Measurements from ENCODE around the gene SMC3.

SMC3 gene

DNA sequence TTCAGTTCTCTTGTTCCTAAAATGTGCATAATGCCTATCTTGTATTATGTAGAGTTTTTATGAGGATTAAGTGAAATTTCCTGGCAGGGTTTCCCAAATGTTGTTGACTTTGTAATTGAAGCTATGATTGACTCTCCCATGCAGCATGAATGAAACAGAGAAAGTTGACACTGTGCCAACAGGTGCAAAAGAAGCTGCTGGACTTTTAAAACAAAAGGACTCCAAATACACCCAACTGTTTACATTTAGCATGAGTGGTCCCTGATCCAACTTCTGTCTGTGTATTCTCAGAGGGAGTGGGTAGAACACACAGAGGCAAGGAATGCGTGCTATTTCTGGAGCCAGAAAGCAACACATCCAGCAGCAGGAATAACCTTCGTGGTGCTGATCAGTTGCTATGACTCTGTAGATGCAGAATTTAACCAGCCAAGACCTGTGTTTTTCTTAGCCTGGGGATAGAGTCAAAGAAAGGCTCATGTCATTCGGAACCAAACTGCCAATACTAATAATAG lies 62.2 kb downstream of the SMC3 start:
- TF ChIP-seq, protein P1, sequence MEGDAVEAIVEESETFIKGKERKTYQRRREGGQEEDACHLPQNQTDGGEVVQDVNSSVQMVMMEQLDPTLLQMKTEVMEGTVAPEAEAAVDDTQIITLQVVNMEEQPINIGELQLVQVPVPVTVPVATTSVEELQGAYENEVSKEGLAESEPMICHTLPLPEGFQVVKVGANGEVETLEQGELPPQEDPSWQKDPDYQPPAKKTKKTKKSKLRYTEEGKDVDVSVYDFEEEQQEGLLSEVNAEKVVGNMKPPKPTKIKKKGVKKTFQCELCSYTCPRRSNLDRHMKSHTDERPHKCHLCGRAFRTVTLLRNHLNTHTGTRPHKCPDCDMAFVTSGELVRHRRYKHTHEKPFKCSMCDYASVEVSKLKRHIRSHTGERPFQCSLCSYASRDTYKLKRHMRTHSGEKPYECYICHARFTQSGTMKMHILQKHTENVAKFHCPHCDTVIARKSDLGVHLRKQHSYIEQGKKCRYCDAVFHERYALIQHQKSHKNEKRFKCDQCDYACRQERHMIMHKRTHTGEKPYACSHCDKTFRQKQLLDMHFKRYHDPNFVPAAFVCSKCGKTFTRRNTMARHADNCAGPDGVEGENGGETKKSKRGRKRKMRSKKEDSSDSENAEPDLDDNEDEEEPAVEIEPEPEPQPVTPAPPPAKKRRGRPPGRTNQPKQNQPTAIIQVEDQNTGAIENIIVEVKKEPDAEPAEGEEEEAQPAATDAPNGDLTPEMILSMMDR (conservative IDR thresholded peaks at IDR 0.05), result no peak
- H3K27ac ChIP-seq, result no peak overlapping the region; the same call in 1 of the 2 replicates

DNA sequence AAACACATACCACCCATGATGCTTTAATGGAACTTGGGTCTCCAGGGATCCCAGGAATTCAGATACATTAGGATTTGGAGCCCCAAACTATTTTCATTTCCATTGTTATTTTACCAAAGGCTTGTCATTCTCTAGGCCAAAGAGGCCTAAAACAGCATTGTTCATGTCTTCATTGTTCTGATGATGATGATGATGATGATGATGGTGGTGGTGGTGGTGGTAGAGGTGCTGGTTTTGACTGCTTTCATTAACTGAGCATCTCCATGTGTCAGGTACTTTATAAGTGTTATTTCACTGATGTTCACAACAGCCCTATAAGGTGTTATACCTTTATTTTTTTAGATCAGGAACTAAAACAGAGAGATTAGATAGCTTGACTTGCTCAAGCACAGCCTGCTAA lies 64.4 kb downstream of the SMC3 start:
- TF ChIP-seq, protein P1 (conservative IDR thresholded peaks at IDR 0.05), result no peak
- no peak overlapping the region for H3K27ac ChIP-seq

DNA sequence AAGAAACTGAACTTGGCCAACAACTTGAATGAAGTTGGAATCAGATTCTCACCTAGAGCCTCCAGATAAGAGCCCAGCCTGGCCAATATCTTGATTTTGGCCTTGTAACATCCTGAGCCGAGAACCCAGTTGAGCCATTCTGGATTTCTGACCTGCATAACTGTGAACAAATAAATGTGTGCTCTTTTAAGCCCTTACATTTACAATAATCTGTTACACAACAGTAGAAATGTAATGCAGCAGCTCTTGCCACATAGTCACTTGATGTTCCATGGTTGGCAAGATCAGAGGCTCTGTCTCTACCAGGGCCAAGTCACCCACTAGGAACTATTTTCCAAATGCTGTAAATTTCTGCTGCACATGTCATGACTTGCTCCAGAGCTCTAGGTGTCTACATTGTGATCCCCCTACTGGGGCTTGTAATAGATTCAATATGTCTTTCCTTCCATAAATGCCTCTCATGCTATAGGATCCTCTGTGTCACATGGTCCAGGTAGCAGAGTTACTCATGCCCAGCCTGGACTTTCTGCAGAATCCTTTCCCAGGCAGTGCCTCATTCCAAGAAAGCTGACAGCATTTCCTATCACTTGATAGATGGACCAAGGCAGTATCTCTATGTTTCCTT lies 65.2 kb downstream of the SMC3 start:
- TF ChIP-seq, protein P1 (conservative IDR thresholded peaks at IDR 0.05), result no peak
- no peak overlapping the region for H3K27ac ChIP-seq

DNA sequence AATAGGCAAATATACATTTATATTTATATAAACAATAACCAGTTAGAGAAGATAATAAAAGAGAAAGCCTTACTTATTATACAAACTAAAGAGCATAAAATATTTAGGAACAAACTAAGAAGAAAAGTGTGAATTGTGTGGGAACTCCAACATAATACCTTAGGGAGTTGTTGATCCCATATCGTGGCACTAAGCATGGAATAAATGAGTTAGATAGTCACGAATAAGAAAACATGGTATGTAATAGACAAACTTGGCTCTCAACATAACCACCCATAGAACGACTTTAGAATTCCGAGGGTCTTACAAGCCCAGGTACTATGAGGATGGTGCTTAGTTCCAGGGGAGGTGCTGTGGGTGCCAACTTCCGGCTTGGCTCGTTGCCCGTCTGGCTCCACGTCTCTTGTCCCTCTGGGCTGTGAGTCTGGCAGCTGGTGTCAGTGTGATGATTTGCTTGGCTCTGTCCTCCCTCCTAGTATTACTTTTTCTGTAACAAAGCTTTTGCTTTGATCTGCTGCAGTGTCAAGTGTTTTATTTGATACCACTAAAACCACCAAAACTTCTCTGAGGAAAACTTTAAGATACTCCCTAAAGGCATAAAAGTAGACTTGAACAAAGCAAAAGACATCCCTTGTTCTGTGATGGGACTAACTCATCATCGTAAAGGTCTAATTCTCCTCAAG lies 67.2 kb downstream of the SMC3 start:
- no peak overlapping the region for H3K27ac ChIP-seq
- TF ChIP-seq, protein P1 (conservative IDR thresholded peaks at IDR 0.05), result no peak

DNA sequence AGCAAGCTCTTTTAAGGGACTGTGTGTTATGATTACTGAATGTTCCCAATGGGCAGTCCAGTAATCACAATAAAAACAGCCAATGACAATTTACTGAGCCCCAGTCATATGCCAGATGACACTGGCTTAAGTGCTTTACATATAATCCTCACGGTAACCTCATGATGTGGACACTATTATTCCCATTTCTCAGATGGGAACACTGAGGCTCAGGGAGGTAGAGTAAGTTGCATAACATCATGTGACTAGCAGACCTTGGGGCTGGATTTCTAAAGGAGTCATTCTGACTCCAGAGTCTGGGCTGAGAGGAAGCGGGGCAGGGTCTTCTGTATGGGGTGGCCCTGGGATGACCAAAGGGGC lies 69.1 kb downstream of the SMC3 start:
- no peak overlapping the region for H3K27ac ChIP-seq
- TF ChIP-seq, protein P1 (conservative IDR thresholded peaks at IDR 0.05), result no peak

DNA sequence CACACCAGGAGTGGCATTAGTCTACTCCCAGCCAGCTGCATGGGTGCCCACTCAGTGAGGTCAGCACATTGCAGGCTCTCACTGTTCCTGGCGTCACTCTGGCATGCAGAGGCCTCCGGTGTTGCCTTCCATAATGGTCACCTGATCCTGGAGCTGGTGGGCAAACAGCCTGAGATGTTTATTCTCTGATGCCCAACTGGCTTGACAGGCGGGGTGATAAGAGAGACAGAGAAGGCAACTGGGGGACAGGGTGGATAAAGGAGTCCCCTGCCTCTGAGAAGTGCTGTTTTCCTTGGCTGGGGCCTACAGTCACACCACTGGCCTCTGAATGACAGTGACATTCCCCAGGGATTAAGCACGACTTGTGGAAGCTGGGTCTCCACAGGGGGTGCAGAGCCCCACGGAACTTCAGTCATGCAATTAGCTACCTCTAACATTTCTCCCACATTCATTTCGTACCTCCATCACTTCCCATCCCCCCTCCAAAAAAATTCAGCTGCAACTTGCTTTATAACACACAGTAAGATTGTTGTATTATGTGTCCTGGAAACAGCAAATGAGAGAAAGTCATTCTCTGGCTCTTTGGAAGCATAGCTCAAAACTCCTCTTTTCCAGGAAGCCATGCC lies 69.5 kb downstream of the SMC3 start:
- TF ChIP-seq, protein P1 (conservative IDR thresholded peaks at IDR 0.05), result no peak
- no peak overlapping the region for H3K27ac ChIP-seq

DNA sequence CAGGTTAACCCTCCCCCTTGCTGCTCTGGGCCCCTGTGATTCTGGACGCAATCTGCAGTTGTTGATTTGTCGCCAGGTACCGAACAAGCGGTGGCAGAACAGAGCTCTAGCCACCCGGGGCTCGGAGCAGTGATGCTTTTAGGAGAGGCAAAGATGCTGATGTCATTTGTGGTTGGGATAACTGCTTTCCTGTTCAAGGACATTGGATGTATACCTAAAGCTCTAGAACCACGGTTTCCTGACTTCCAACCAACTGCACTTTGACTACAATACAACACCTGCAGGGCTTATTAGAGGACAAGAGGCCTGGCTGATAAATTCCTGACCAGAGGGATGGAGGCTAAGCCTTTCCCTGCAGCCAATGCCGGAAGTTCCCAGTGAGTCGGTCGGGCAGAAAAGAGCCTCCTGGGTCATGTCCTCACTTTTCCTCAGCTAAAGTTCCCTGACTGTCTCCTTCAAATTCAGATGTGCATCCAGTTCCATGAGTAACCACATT lies 70.1 kb downstream of the SMC3 start:
- TF ChIP-seq, protein P1 (conservative IDR thresholded peaks at IDR 0.05), result no peak
- no peak overlapping the region for H3K27ac ChIP-seq
